Stomach smooth muscle (tissue), 2 donors: Measurements from ENCODE around the gene MBD3L1.

ENCODE experiments used
- H3K27ac ChIP-seq: one replicate; pipeline ENCODE4 v1.7.0; 2013; ENCODE audit warnings: mild to moderate bottlenecking, low read length, inconsistent platforms
- H3K27me3 ChIP-seq, 2 donors: one replicate each; pipeline ENCODE4 v1.7.0; 2013; ENCODE audit warnings: low read length in 2 of 2; ENCODE audit not compliant: insufficient read depth in 2 of 2, control insufficient read depth in 1 of 2
- H3K36me3 ChIP-seq, 2 donors: one replicate each; pipeline ENCODE4 v1.7.0; 2013; ENCODE audit warnings: low read length in 2 of 2; ENCODE audit not compliant: control insufficient read depth in 2 of 2, insufficient read depth in 2 of 2
- H3K4me1 ChIP-seq: one replicate; pipeline ENCODE4 v1.7.0; 2013; ENCODE audit warnings: low read length; ENCODE audit not compliant: control insufficient read depth, insufficient read depth
- H3K4me3 ChIP-seq, 2 donors: one replicate each; pipeline ENCODE4 v1.7.0; 2013; ENCODE audit warnings: low read length in 2 of 2
- H3K9ac ChIP-seq, 2 donors: one replicate each; pipeline ENCODE4 v1.7.0; 2013; ENCODE audit warnings: low read length in 2 of 2, mild to moderate bottlenecking in 1 of 2
- H3K9me3 ChIP-seq, 2 donors: one replicate each; pipeline ENCODE4 v1.7.0; 2013; ENCODE audit warnings: low read length in 2 of 2; ENCODE audit not compliant: control insufficient read depth in 2 of 2
- donor health status: healthy.
- donor health status: Pancreatic carcinoma.

The MBD3L1 gene

DNA sequence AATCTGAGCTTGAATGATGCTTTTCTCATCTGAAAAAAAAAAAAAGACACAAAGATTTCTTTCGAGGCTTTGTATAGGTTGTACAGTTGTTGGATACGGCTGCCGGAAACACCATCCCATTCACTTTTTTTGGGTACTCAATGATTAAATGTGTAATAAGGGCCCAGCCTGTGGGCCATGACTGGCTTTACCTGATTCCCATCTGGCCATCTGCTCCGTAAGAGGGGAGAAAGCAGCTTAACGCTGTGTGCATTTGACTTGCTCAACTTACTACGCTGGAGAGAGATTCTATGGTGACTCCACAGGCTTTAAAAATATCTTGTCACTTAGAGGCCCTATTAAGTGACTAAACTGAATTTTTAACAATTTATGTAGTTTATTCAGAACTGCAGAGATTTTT is 804 bp upstream of the MBD3L1 start:
- H3K4me1 ChIP-seq = peaks cover 9% of the 10 kb centered on the region
- peak overlapping the region; percentile 80 for H3K27ac ChIP-seq
- peaks cover 10 to 21% of the 10 kb centered on the region in 2 donors for H3K36me3 ChIP-seq
- H3K27me3 ChIP-seq = no peaks in the 10 kb centered on the region
- peak overlapping the region; percentile 90 to 95 for H3K9ac ChIP-seq
- peak overlapping the region; percentile 83 to 91 for H3K4me3 ChIP-seq
- H3K9me3 ChIP-seq = no peaks in the 10 kb centered on the region

DNA sequence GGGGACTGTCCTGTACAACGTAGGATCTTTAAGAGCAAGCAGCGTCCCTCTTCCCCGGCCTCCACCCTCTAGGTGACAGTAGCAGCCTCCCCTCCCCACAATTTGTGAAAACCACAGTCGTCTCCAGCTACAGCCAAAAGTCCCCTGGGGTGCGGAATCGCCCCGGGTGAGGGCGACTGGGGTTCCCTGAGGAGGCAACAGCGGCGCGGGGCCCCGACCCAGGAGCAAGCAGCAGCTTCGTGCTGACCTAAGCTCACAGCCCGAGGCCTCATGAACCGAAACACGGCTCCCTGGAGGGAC is 395 bp upstream of the MBD3L1 start:
- H3K27ac ChIP-seq = peak overlapping the region; percentile 80
- peak overlapping the region; percentile 90 to 95 for H3K9ac ChIP-seq
- peaks cover 9% of the 10 kb centered on the region for H3K4me1 ChIP-seq
- H3K9me3 ChIP-seq = no peaks in the 10 kb centered on the region
- peak overlapping the region; percentile 83 to 91 for H3K4me3 ChIP-seq
- peaks cover 10 to 18% of the 10 kb centered on the region in 2 donors for H3K36me3 ChIP-seq
- H3K27me3 ChIP-seq = no peaks in the 10 kb centered on the region

DNA sequence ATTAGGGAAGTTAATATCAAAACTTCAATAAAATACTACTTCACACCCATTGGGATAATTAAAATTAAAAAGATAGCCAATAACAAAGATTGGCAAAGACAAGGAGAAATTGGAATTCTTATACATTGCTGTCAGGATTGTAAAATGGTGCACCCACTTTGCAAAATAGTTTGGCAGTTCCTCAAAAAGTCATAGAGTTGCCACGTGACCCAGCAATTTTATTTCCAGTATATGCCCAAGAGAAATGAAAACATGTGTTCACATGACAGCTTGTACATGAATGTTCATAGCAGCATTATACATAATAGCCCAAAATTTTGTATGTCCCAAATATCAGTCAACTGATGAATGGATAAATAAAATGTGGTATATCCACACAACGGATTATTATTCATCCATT is 3.3 kb downstream of the MBD3L1 start:
- H3K9ac ChIP-seq = no peak overlapping the region
- peaks cover 0 to 4% of the 10 kb centered on the region in 2 donors for H3K27me3 ChIP-seq
- no peaks in the 10 kb centered on the region for H3K36me3 ChIP-seq
- peaks cover 9% of the 10 kb centered on the region for H3K4me1 ChIP-seq
- no peak overlapping the region for H3K4me3 ChIP-seq
- no peaks in the 10 kb centered on the region for H3K9me3 ChIP-seq
- no peak overlapping the region for H3K27ac ChIP-seq

DNA sequence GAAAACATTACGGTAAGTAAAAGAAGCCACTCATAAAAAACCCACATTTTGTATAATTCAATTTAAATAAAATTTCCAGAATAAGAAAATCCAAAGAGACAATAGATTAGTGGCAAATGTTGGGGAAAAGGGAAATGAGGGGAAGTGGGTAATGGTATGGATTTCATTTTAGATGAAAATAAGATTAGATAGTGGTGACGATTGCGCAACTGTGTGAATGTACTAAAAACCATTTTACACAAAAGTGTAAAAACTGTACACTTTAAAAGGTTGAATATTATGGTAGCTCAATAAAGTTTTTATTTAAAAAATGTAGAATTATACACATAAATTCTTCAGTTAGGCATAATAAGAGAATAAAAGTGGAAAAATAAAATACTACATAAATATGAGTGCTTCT is 3.7 kb downstream of the MBD3L1 start:
- Histone ChIP-seq H3K27me3 (peaks cover 0 to 4% of the 10 kb centered on the region in 2 donors), H3K9me3 (no peaks in the 10 kb centered on the region), H3K36me3 (no peaks in the 10 kb centered on the region), H3K27ac (no peak overlapping the region), H3K4me1 (peaks cover 9% of the 10 kb centered on the region), H3K9ac (no peak overlapping the region), H3K4me3 (no peak overlapping the region)

DNA sequence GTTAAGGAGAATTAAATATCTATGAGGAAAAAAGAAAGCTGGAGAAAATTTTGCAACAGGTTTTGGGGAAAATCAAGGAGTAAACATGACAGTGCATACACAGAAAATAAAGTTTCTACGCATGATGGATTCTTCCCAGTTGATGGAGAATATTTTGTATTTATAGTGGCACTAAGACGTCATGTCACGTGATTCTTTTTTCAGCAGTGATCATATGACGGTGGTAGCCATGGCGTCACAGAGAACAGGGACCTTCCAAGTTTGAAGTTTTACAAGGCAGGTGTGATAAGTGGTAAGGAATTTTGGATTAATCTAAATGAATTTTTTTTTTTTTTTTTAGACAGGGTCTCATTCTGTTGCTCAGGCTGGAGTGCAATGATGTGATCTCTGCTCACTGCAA is 8.5 kb downstream of the MBD3L1 start:
- H3K36me3 ChIP-seq = no peaks in the 10 kb centered on the region
- H3K9ac ChIP-seq = no peak overlapping the region

DNA sequence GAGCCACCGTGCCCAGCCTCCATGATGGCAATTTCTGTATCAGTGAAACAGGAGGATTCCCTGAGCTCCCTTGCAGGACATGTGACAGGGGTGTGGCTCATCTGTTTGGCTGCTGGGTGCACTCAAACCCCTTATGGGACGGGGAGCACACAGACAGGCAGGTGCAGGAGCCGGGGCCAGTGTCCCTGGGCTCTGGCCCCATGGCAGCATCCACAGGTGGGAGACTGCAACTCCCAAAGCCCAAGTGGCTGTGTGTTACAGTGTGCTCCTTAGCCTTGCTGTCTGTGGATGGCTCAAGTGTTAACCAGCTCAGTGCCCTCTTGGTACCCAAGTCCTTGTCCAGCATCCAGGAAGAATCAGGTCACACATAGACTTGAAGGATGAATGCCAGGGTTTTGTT is 14.6 kb downstream of the MBD3L1 start:
- Histone ChIP-seq H3K27ac (no peak overlapping the region), H3K9ac (no peak overlapping the region), H3K27me3 (peaks cover 0 to 4% of the 10 kb centered on the region in 2 donors), H3K4me1 (no peaks in the 10 kb centered on the region), H3K9me3 (peaks cover 0 to 7% of the 10 kb centered on the region in 2 donors), H3K4me3 (no peak overlapping the region), H3K36me3 (no peaks in the 10 kb centered on the region)

More for the DNA sequence above, 8.5 kb downstream of the MBD3L1 start:
- peaks cover 0 to 6% of the 10 kb centered on the region in 2 donors for H3K27me3 ChIP-seq
- no peaks in the 10 kb centered on the region for H3K4me1 ChIP-seq
- H3K9me3 ChIP-seq = no peaks in the 10 kb centered on the region
- H3K27ac ChIP-seq = no peak overlapping the region
- H3K4me3 ChIP-seq = no peak overlapping the region

DNA sequence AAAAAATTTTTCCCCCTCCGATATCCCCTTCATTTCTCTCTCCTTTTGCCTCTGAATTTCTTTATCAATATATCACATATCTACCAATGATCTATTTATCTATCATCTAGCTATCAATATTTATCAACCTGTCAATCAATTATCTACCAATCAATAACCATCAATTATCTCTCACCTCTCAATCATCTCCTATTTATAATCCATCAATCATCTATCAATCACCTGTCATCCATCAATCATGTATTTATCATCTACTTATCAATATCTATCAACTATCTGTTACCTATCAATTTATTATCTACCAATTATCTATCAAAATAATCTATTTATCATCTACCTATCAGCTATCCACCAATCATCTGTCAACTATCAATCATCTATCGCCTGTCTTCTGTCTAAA is 17.1 kb downstream of the MBD3L1 start:
- no peak overlapping the region for H3K9ac ChIP-seq
- H3K36me3 ChIP-seq = no peaks in the 10 kb centered on the region
- peaks cover 0 to 2% of the 10 kb centered on the region in 2 donors for H3K27me3 ChIP-seq
- no peak overlapping the region for H3K27ac ChIP-seq
- no peak overlapping the region for H3K4me3 ChIP-seq
- H3K9me3 ChIP-seq = peaks cover 0 to 7% of the 10 kb centered on the region in 2 donors
- no peaks in the 10 kb centered on the region for H3K4me1 ChIP-seq

DNA sequence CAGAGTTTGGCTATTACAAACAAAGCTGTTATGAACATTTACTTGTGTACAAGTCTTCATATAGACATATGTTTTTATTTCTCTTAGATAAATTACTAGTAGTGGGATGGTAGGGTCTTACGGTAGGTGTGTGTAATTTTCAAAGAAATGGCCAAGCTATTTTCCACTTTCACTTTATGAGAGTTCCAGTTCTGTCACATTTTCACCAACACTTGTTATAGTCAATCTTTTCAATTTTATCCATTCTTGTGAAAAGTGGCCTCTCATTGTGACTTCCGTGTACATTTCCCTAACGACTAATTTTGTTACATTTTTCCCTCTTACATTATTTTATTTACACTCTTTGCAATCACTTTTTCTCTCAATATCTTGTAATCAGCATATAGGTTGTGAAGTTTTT is 18.3 kb downstream of the MBD3L1 start:
- Histone ChIP-seq H3K27ac (no peak overlapping the region), H3K27me3 (peaks cover 0 to 4% of the 10 kb centered on the region in 2 donors), H3K9me3 (peaks cover 0 to 7% of the 10 kb centered on the region in 2 donors), H3K9ac (no peak overlapping the region), H3K36me3 (no peaks in the 10 kb centered on the region), H3K4me1 (no peaks in the 10 kb centered on the region), H3K4me3 (no peak overlapping the region)

DNA sequence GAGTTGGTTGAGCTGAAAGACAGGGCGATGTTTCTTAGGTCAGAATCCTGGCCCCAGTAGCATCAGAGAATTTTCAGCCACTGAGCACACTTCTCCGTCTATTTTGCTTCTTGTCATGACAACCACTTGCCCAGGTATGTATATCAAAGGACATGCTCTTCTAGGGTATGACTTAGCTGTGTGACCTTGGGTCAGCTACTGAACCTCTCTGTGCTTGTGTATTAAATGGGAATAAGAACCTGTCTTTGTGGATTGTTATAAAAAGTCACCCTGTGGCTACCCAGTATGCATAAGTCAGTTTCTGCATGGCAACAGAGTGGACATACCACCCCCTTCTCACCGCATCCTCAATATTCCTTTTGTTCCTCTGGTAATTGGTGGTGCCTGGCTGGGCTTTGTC is 26.1 kb downstream of the MBD3L1 start:
- Histone ChIP-seq H3K27ac (no peak overlapping the region), H3K4me1 (no peaks in the 10 kb centered on the region), H3K27me3 (peaks cover 3 to 13% of the 10 kb centered on the region in 2 donors), H3K36me3 (no peaks in the 10 kb centered on the region), H3K4me3 (no peak overlapping the region), H3K9me3 (no peaks in the 10 kb centered on the region), H3K9ac (no peak overlapping the region)

DNA sequence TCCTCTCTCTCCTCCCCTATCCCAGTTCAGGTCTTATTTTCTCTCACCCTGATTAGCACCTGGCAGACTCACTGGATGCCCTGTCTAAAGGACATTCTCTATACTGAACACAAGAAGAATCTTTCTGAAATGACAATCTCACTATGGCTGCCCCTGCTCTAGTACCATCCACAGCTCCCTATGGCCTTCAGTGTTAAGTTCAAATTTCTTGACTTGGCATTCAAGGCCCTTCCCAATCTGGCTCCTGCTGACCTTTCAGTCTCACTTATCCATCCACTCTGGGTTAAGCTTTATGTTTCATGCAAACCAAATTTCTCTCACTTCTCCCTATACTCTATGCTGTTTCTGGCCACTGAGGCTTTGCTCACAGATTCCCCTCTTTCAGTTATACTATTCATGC is 34.2 kb downstream of the MBD3L1 start:
- no peak overlapping the region for H3K9ac ChIP-seq
- peaks cover 2 to 4% of the 10 kb centered on the region in 2 donors for H3K9me3 ChIP-seq
- no peaks in the 10 kb centered on the region for H3K36me3 ChIP-seq
- H3K27ac ChIP-seq = no peak overlapping the region
- H3K27me3 ChIP-seq = peaks cover 3 to 4% of the 10 kb centered on the region in 2 donors
- no peaks in the 10 kb centered on the region for H3K4me1 ChIP-seq
- H3K4me3 ChIP-seq = no peak overlapping the region

DNA sequence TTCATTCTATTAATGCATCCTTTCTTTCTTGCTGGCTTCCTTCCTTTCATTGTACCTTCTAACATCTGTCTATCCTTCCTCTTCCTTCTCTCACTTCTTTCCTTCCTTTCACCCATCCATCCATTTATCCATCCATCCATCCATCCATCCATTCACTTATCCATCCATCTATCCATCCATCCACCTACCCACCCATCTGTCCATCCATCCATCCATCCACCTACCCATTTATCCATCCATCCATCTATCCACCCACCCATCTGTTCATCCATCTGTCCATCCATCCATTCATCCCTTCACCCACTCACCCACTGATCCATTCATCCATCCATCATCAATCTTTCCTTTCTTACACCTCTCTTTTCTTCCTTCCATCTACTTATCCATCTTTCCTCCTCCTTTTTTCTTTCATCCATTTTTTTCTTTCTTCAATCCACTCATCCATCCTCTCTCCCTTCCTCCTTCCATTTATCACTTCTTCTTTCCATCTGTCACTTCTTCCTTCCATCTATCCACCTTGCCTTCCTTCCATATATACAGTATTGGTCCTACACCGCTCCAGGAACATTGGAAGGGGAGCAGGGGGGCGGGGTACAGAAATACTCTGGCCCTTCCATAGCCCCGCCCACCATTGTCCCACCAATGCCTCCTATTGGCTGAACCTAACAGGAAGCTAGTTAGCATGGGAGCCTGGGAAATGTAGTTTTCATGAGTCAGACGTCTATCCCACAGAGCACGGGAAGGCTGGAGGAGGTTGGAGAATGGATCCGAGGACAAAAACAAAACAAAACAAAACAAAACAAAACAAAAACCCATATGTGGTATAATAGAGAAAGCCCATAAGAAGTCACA is 45.9 kb downstream of the MBD3L1 start:
- no peak overlapping the region for H3K9ac ChIP-seq
- no peaks in the 10 kb centered on the region for H3K36me3 ChIP-seq
- no peak overlapping the region for H3K4me3 ChIP-seq
- H3K27me3 ChIP-seq = peaks cover 0 to 2% of the 10 kb centered on the region in 2 donors
- H3K27ac ChIP-seq = no peak overlapping the region
- H3K9me3 ChIP-seq = peaks cover 0 to 4% of the 10 kb centered on the region in 2 donors
- H3K4me1 ChIP-seq = no peaks in the 10 kb centered on the region
